HG02884 (cell line): Measurements from ENCODE around the gene RAP1B.
A peak's percentile ranks its signal among the peaks of the same experiment; 100 is the strongest.
"Not testable (repeated sequence)": the region's sequence is repeated elsewhere in the genome, so short reads cannot be mapped to it uniquely, and the experiment has no call there.

ENCODE experiments used
- ATAC-seq: cut with Tn5 transposase; IDR thresholded peaks from one replicate; pipeline ENCODE4 v1.9.1; 2021; ENCODE audit warnings: mild to moderate bottlenecking, moderate library complexity; ENCODE audit not compliant: unreplicated experiment

Gene RAP1B

GRCh38 chr12:68631227-68631626 lies 20.5 kb downstream of the RAP1B start:
- ATAC-seq = no peak

- ATAC-seq = no peak
Observed at GRCh38 chr12:68632486-68632885, 21.8 kb downstream of the RAP1B start.

GRCh38 chr12:68633614-68634558 lies 23.2 kb downstream of the RAP1B start:
- peak; percentile 38 for ATAC-seq

GRCh38 chr12:68636268-68636667 lies 25.6 kb downstream of the RAP1B start:
- ATAC-seq = no peak

GRCh38 chr12:68637439-68637838 lies 26.7 kb downstream of the RAP1B start:
- not testable (repeated sequence) for ATAC-seq

GRCh38 chr12:68638171-68638570 lies 27.5 kb downstream of the RAP1B start:
- no peak for ATAC-seq

- ATAC-seq = no peak
Observed at GRCh38 chr12:68638721-68639395, 28.2 kb downstream of the RAP1B start.

- no peak for ATAC-seq
Observed at GRCh38 chr12:68639396-68639767, 28.7 kb downstream of the RAP1B start.

GRCh38 chr12:68641138-68641537 lies 30.4 kb downstream of the RAP1B start:
- ATAC-seq = peak; percentile 77

GRCh38 chr12:68646484-68646883 lies 35.8 kb downstream of the RAP1B start:
- ATAC-seq = no peak

- ATAC-seq = no peak
Observed at GRCh38 chr12:68647507-68647906, 36.8 kb downstream of the RAP1B start.

GRCh38 chr12:68648179-68648578 lies 37.5 kb downstream of the RAP1B start:
- ATAC-seq = no peak

- no peak for ATAC-seq
Observed at GRCh38 chr12:68665016-68665569, 54.4 kb downstream of the RAP1B start.

GRCh38 chr12:68667291-68667690 lies 56.6 kb downstream of the RAP1B start:
- no peak for ATAC-seq

GRCh38 chr12:68667896-68668295 lies 57.2 kb downstream of the RAP1B start:
- no peak for ATAC-seq

GRCh38 chr12:68671179-68671578 lies 60.5 kb downstream of the RAP1B start:
- no peak for ATAC-seq

- ATAC-seq = no peak
Observed at GRCh38 chr12:68673788-68674187, 63.1 kb downstream of the RAP1B start.

GRCh38 chr12:68674376-68674775 lies 63.7 kb downstream of the RAP1B start:
- no peak for ATAC-seq

- no peak for ATAC-seq
Observed at GRCh38 chr12:68675101-68675842, 64.6 kb downstream of the RAP1B start.

- not testable (repeated sequence) for ATAC-seq
Observed at GRCh38 chr12:68676854-68677253, 66.2 kb downstream of the RAP1B start.

- ATAC-seq = no peak
Observed at GRCh38 chr12:68686262-68686594, 75.5 kb downstream of the RAP1B start.
